ENCODE data around the gene TRAK2. TPM values are rescaled to one million over a fixed set of nuclear protein-coding genes. Genes with fewer than 3 reads are reported as not detected.

TRAK2 gene
- polyA plus RNA-seq, 1 of the 3 experiments (the other 2 are of a cell fraction), result 10.4 TPM

DNA sequence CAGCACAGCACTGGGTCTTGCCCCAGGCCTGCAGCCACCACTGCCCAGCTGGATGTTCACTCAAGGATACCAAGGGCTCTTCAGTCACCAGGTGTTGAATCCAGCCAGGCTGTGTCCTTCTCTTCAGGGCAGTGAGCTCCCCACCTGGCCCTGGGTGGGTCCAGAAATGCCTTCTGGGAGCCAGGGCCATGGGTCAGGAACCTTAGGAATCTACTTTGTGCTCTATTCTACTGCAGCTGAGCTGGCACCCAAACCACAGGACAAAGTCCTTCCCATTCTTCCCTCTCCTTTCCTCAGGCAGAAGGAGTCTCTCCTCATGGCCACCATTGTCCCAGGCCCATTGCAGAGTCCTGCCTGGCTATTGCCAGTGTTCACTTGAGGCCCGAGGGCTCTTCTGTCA is 13.3 kb upstream of the TRAK2 start (continued):
- TF ChIP-seq TCF12 (IDR thresholded peaks at IDR 0.05), result no peak
- no peak for TF ChIP-seq CHD2 (IDR thresholded peaks at IDR 0.05; ENCODE audit: low read length, partially characterized antibody)
- no peak for TF ChIP-seq JUND (IDR thresholded peaks at IDR 0.05)
- no peak for TF ChIP-seq IRF3 (IDR thresholded peaks at IDR 0.05; ENCODE audit: low read depth, low read length)
- no peak for TF ChIP-seq YY1 (IDR thresholded peaks at IDR 0.05; ENCODE audit: low read depth)
- no peak for TF ChIP-seq NRF1 (IDR thresholded peaks at IDR 0.05; ENCODE audit: low read depth, low read length)
- no peak for TF ChIP-seq TEAD4 (IDR thresholded peaks at IDR 0.05; ENCODE audit: borderline replicate concordance, insufficient read depth)
- no peak for TF ChIP-seq EP300 (IDR thresholded peaks at IDR 0.05; ENCODE audit: borderline replicate concordance in 1 of 2, low read depth in 1 of 2, low read length in 1 of 2)
- no peak for TF ChIP-seq FOSL2 (IDR thresholded peaks at IDR 0.05; ENCODE audit: borderline replicate concordance, low read depth)
- no peak for TF ChIP-seq SIN3A (IDR thresholded peaks at IDR 0.05; ENCODE audit: borderline replicate concordance, low read depth, low read length)
- no peak for TF ChIP-seq GABPA (IDR thresholded peaks at IDR 0.05; ENCODE audit: low read depth)

- no peak overlapping the region for H2AFZ ChIP-seq (ENCODE audit: low read depth)
- H3F3A ChIP-seq (replicated peaks; ENCODE audit: insufficient read depth), result no peaks in the 10 kb centered on the region
- H3K9me2 ChIP-seq, result no peaks in the 10 kb centered on the region
- H3K27me3 ChIP-seq (ENCODE audit: insufficient read depth), result no peaks in the 10 kb centered on the region
- no peak overlapping the region for H3K4me3 ChIP-seq (ENCODE audit: low read depth in 2 of 2, low read length in 1 of 2)
- H3K36me3 ChIP-seq (replicated peaks in 1 of 2; ENCODE audit: control insufficient read depth in 1 of 2, insufficient read depth in 2 of 2, low read length in 1 of 2), result peaks cover 57 to 65% of the 10 kb centered on the region in 2 experiments
- ChIA-PET CTCF (interaction anchor here (1.2 kb wide), 1 partner anchor 27 kb away, joined by 3 read pairs; no protein-coding TSS in a partner anchor), POLR2A (no interaction called here)
- H3K4me1 ChIP-seq (ENCODE audit: control insufficient read depth in 1 of 2, insufficient read depth in 2 of 2, low read depth in 1 of 2, low read length in 1 of 2), result peaks cover 8% of the 10 kb centered on the region in 2 experiments; a peak in 1 of 4 replicates
- H3K4me2 ChIP-seq, result no peak overlapping the region
- 92% methylated on average over 1 of the region's 1 CpG for WGBS (ENCODE audit: low lambda C conversion rate)
- no peak overlapping the region for H3K9ac ChIP-seq
- H3K27ac ChIP-seq (ENCODE audit: low read depth in 2 of 2, low read length in 1 of 2), result no peak overlapping the region
- DNase-seq, result no peak
- H3K9me3 ChIP-seq, result no peaks in the 10 kb centered on the region
- no peaks in the 10 kb centered on the region for H3K79me2 ChIP-seq (ENCODE audit: insufficient read depth)
- H4K20me1 ChIP-seq (ENCODE audit: insufficient read depth), result no peaks in the 10 kb centered on the region
- TF ChIP-seq, protein P1, sequence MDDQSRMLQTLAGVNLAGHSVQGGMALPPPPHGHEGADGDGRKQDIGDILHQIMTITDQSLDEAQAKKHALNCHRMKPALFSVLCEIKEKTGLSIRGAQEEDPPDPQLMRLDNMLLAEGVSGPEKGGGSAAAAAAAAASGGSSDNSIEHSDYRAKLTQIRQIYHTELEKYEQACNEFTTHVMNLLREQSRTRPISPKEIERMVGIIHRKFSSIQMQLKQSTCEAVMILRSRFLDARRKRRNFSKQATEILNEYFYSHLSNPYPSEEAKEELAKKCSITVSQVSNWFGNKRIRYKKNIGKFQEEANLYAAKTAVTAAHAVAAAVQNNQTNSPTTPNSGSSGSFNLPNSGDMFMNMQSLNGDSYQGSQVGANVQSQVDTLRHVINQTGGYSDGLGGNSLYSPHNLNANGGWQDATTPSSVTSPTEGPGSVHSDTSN (IDR thresholded peaks at IDR 0.05), result no peak
- TF ChIP-seq CHD2 (IDR thresholded peaks at IDR 0.05; ENCODE audit: low read length, partially characterized antibody) (no peak), RFX5 (IDR thresholded peaks at IDR 0.05; ENCODE audit: low read length) (no peak), EZH2phosphoT487 (IDR thresholded peaks at IDR 0.05; ENCODE audit: borderline replicate concordance, low read depth) (no peak), FOXJ3 (CRISPR knock-in tag; IDR thresholded peaks at IDR 0.05) (no peak), YY1 (IDR thresholded peaks at IDR 0.05; ENCODE audit: low read depth) (no peak), TEAD4 (IDR thresholded peaks at IDR 0.05; ENCODE audit: borderline replicate concordance, insufficient read depth) (no peak), TCF12 (IDR thresholded peaks at IDR 0.05) (no peak), FOSL2 (IDR thresholded peaks at IDR 0.05; ENCODE audit: borderline replicate concordance, low read depth) (no peak), NFIC (IDR thresholded peaks at IDR 0.05; ENCODE audit: borderline replicate concordance) (no peak), EP300 (IDR thresholded peaks at IDR 0.05; ENCODE audit: borderline replicate concordance in 1 of 2, low read depth in 1 of 2, low read length in 1 of 2) (no peak), MXI1 (IDR thresholded peaks at IDR 0.05; ENCODE audit: low read depth, low read length) (no peak), ELF1 (IDR thresholded peaks at IDR 0.05) (no peak), MEF2A (IDR thresholded peaks at IDR 0.05; ENCODE audit: borderline replicate concordance, low read depth) (no peak), NRF1 (IDR thresholded peaks at IDR 0.05; ENCODE audit: low read depth, low read length) (no peak)
- TF ChIP-seq, protein P2, sequence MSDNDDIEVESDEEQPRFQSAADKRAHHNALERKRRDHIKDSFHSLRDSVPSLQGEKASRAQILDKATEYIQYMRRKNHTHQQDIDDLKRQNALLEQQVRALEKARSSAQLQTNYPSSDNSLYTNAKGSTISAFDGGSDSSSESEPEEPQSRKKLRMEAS (IDR thresholded peaks at IDR 0.05; ENCODE audit: low read depth), result no peak
- TF ChIP-seq, protein P3, sequence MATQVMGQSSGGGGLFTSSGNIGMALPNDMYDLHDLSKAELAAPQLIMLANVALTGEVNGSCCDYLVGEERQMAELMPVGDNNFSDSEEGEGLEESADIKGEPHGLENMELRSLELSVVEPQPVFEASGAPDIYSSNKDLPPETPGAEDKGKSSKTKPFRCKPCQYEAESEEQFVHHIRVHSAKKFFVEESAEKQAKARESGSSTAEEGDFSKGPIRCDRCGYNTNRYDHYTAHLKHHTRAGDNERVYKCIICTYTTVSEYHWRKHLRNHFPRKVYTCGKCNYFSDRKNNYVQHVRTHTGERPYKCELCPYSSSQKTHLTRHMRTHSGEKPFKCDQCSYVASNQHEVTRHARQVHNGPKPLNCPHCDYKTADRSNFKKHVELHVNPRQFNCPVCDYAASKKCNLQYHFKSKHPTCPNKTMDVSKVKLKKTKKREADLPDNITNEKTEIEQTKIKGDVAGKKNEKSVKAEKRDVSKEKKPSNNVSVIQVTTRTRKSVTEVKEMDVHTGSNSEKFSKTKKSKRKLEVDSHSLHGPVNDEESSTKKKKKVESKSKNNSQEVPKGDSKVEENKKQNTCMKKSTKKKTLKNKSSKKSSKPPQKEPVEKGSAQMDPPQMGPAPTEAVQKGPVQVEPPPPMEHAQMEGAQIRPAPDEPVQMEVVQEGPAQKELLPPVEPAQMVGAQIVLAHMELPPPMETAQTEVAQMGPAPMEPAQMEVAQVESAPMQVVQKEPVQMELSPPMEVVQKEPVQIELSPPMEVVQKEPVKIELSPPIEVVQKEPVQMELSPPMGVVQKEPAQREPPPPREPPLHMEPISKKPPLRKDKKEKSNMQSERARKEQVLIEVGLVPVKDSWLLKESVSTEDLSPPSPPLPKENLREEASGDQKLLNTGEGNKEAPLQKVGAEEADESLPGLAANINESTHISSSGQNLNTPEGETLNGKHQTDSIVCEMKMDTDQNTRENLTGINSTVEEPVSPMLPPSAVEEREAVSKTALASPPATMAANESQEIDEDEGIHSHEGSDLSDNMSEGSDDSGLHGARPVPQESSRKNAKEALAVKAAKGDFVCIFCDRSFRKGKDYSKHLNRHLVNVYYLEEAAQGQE (IDR thresholded peaks at IDR 0.05; ENCODE audit: low read depth, low read length), result no peak
These were observed 9.3 kb upstream of the TRAK2 start for GRCh38 chr2:201460532-201460931.
